OCI-LY7 (cell line): ENCODE data around the gene LACC1.

ENCODE experiments used
- CTCF ChIP-seq: fragments of 200-600 bp; sonication (generic); conservative IDR thresholded peaks from 2 replicates; pipeline ENCODE4 v1.5.1; 2014; ENCODE audit warnings: mild to moderate bottlenecking, antibody characterized with exemption, low read length, moderate library complexity, mixed read lengths
- EZH2phosphoT487 ChIP-seq: fragments of 200-600 bp; sonication (generic); IDR thresholded peaks from 2 replicates; pipeline ENCODE4 v1.6.1; 2018; ENCODE audit warnings: low read depth, borderline replicate concordance, mild to moderate bottlenecking, mixed run types, antibody characterized with exemption, low read length, moderate library complexity, mixed read lengths

DNA sequence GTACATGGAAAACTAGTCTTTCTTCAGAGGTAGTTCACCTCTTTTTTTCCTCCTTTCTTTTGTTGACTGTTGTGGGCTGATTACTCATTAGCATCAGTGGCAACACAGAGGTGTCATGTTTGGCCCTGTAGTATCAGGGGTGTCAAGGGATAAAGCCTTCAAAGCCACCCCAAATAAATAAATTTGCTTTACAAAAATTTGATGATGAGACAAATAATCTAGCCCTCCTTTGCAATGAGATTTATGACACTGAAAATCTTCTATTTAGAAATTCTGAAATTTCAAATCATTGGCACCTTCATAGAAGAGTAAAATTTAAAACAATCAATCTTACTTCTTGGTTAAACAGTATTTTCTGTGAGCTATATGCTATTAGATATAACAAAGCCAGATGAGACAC lies 1.9 kb downstream of the LACC1 start:
- TF ChIP-seq CTCF = no peak
- no peak for TF ChIP-seq EZH2phosphoT487
